PC-3 (cell line): ENCODE results near the gene KDM4B.

Source experiments
- EZH2 ChIP-seq: fragments of 300-600 bp; sonication (generic); IDR thresholded peaks from one replicate; pipeline ENCODE4 v1.6.1; 2017; ENCODE audit warnings: antibody characterized with exemption, mild to moderate bottlenecking, low read length; ENCODE audit not compliant: unreplicated experiment
- EZH2phosphoT487 ChIP-seq: fragments of 300-600 bp; sonication (generic); IDR thresholded peaks from 2 replicates; pipeline ENCODE4 v1.6.1; 2018; ENCODE audit warnings: mild to moderate bottlenecking, antibody characterized with exemption, low read length, borderline replicate concordance

DNA sequence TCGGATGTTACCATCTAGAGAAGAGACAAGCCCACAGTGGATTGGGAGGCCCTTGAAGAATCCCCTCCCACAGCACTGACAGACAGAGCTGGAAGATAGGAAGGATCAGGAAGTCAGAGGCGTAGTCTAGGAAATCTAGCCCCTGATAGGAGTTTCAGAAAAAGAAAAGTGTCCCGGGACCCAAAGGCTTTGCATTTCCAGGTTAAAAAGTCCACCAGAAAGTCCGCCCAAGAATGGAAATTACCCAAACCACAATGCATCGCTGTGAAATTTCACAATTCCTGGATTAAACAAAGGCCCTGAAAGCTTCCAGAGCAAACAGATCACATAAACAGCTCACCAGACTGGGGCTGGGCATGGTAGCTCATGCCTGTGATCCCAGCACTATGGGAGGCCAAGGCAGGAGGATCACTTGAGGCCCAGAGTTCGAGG is 146.9 kb downstream of the KDM4B start:
- TF ChIP-seq EZH2, result no peak
- TF ChIP-seq EZH2phosphoT487, result no peak
